SK-N-MC (cell line): ENCODE data around the gene MAP3K5.

Experiments used
- EZH2 ChIP-seq: fragments of 200-600 bp; sonication (generic); IDR thresholded peaks from one replicate; pipeline ENCODE4 v1.6.1; 2017; ENCODE audit warnings: antibody characterized with exemption
- POLR2AphosphoS5 ChIP-seq: IDR thresholded peaks from 2 replicates; pipeline ENCODE4 v1.6.1; 2012; ENCODE audit warnings: mild to moderate bottlenecking, low read depth, low read length, borderline replicate concordance

DNA sequence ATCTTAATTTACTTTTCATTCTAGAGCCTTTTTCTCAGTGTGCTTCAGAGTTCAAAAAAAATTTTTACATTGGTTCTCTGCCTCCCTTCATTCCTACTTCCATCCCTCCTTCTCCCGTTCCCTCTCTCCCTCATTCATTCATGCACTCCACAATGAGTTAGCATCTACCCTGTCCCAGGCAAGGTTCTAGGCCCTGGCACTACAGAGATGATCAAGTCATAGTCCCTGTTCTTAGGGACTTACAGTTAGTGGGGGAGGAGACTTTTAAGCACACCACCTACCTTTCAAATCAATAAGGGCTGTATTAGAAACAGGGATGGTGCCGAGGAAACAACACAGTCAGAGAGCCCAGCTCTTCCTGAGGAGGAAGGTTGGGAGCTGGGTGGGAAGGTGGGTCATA lies 40.3 kb downstream of the MAP3K5 start:
- TF ChIP-seq POLR2AphosphoS5 (no peak), EZH2 (no peak)
